HEK293 (cell line): Measurements from ENCODE around the gene SAMD14.

Experiments used
- CTCF ChIA-PET: fragments of 350-600 bp; formaldehyde crosslinking; extraction: SDS; loops from one replicate; lab custom pipeline; 2021; ENCODE audit warnings: antibody characterized with exemption; lab: Yijun Ruan, JAX
- POLR2A ChIA-PET: fragments of 300-600 bp; formaldehyde crosslinking; extraction: SDS; loops from one replicate; lab custom pipeline; 2020; ENCODE audit warnings: antibody characterized with exemption, inconsistent platforms; lab: Yijun Ruan, JAX
- H3K27ac ChIP-seq: fragments of 200-500 bp; sonication (Bioruptor generic); 2 replicates; pipeline ENCODE4 v1.5.1; 2014; ENCODE audit warnings: low read depth, low read length, control low read depth, inconsistent platforms; ENCODE audit errors: extremely low read depth
- H3K36me3 ChIP-seq, 2 experiments: fragments of 200-500 bp in 1 of 2; sonication (Bioruptor generic) in 1 of 2; 1 replicate in 1 of 2; 2 replicates in 1 of 2; pipeline ENCODE4 v1.5.1; 2014 to 2017; ENCODE audit warnings: inconsistent platforms in 2 of 2, low read length in 2 of 2; ENCODE audit not compliant: control insufficient read depth in 2 of 2, insufficient read depth in 1 of 2
- H3K4me1 ChIP-seq: fragments of 200-500 bp; sonication (Bioruptor generic); 2 replicates; pipeline ENCODE4 v1.5.1; 2014; ENCODE audit warnings: mild to moderate bottlenecking, low read length, inconsistent platforms; ENCODE audit not compliant: control insufficient read depth, insufficient read depth
- H3K4me3 ChIP-seq: 2 replicates; pipeline ENCODE4 v1.5.1; 2011; ENCODE audit warnings: low read depth, mild to moderate bottlenecking, control low read depth, low read length, moderate library complexity
- H3K9me3 ChIP-seq: fragments of 200-500 bp; sonication (Bioruptor generic); 2 replicates; pipeline ENCODE4 v1.5.1; 2014; ENCODE audit warnings: low read depth, low read length, inconsistent platforms; ENCODE audit not compliant: control insufficient read depth, insufficient read depth
- EGR2 ChIP-seq: fragments of 450-650 bp; formaldehyde crosslinking; IDR thresholded peaks from 2 replicates; pipeline ENCODE4 v1.5.1; 2016; ENCODE audit warnings: low read depth, missing biosample characterization, missing genetic modification characterization
- GLI2 ChIP-seq: fragments of 450-650 bp; formaldehyde crosslinking; IDR thresholded peaks from 2 replicates; pipeline ENCODE4; 2017; ENCODE audit warnings: missing biosample characterization, missing genetic modification characterization, low read depth, borderline replicate concordance
- GLIS1 ChIP-seq: fragments of 450-650 bp; formaldehyde crosslinking; IDR thresholded peaks from 2 replicates; pipeline ENCODE4 v1.5.1; 2016; ENCODE audit warnings: missing biosample characterization, missing genetic modification characterization
- HIC1 ChIP-seq: fragments of 450-650 bp; formaldehyde crosslinking; IDR thresholded peaks from 2 replicates; pipeline ENCODE4 v1.5.1; 2016; ENCODE audit warnings: missing biosample characterization, missing genetic modification characterization
- KLF10 ChIP-seq: fragments of 450-650 bp; IDR thresholded peaks from 2 replicates; pipeline ENCODE4 v1.5.1; 2018; ENCODE audit warnings: missing biosample characterization, mild to moderate bottlenecking, missing genetic modification characterization
- SCRT1 ChIP-seq: fragments of 450-650 bp; formaldehyde crosslinking; IDR thresholded peaks from 2 replicates; pipeline ENCODE4 v1.5.1; 2016; ENCODE audit warnings: missing biosample characterization, missing genetic modification characterization, borderline replicate concordance
- SCRT2 ChIP-seq: fragments of 450-650 bp; formaldehyde crosslinking; IDR thresholded peaks from 2 replicates; pipeline ENCODE4 v1.5.1; 2016; ENCODE audit warnings: missing biosample characterization, missing genetic modification characterization
- ZBTB10 ChIP-seq: fragments of 450-650 bp; formaldehyde crosslinking; IDR thresholded peaks from 2 replicates; pipeline ENCODE4 v1.5.1; 2016; ENCODE audit warnings: missing biosample characterization, missing genetic modification characterization
- ZBTB20 ChIP-seq: fragments of 450-650 bp; formaldehyde crosslinking; IDR thresholded peaks from 2 replicates; pipeline ENCODE4 v1.5.1; 2016; ENCODE audit warnings: missing biosample characterization, missing genetic modification characterization
- ZBTB8A ChIP-seq: fragments of 450-650 bp; formaldehyde crosslinking; IDR thresholded peaks from 2 replicates; pipeline ENCODE4 v1.5.1; 2016; ENCODE audit warnings: missing biosample characterization, missing genetic modification characterization
- ZFHX2 ChIP-seq: fragments of 450-650 bp; formaldehyde crosslinking; conservative IDR thresholded peaks from 2 replicates; pipeline ENCODE4 v1.5.1; 2016; ENCODE audit warnings: missing biosample characterization, missing genetic modification characterization
- ZIC2 ChIP-seq: fragments of 450-650 bp; formaldehyde crosslinking; IDR thresholded peaks from 2 replicates; pipeline ENCODE4 v1.5.1; 2016; ENCODE audit warnings: missing biosample characterization, missing genetic modification characterization
- ZNF146 ChIP-seq: fragments of 450-650 bp; formaldehyde crosslinking; IDR thresholded peaks from 2 replicates; pipeline ENCODE4 v1.5.1; 2016; ENCODE audit warnings: missing biosample characterization, missing genetic modification characterization
- ZNF174 ChIP-seq: fragments of 450-650 bp; formaldehyde crosslinking; IDR thresholded peaks from 2 replicates; pipeline ENCODE4 v1.5.0; 2017; ENCODE audit warnings: missing biosample characterization, mild to moderate bottlenecking, missing genetic modification characterization
- ZNF398 ChIP-seq: fragments of 450-650 bp; formaldehyde crosslinking; IDR thresholded peaks from 2 replicates; pipeline ENCODE4 v1.5.1; 2017; ENCODE audit warnings: missing biosample characterization, missing genetic modification characterization
- ZNF449 ChIP-seq: fragments of 450-650 bp; formaldehyde crosslinking; IDR thresholded peaks from 2 replicates; pipeline ENCODE4 v1.5.1; 2017; ENCODE audit warnings: missing biosample characterization, mild to moderate bottlenecking, missing genetic modification characterization, moderate library complexity
- ZNF488 ChIP-seq: fragments of 450-650 bp; formaldehyde crosslinking; IDR thresholded peaks from 2 replicates; pipeline ENCODE4 v1.5.1; 2016; ENCODE audit warnings: missing biosample characterization, missing genetic modification characterization
- ZNF549 ChIP-seq: fragments of 450-650 bp; IDR thresholded peaks from 2 replicates; pipeline ENCODE4 v1.5.1; 2018; ENCODE audit warnings: missing biosample characterization, missing genetic modification characterization, mild to moderate bottlenecking, inconsistent platforms, moderate library complexity
- ZNF645 ChIP-seq: fragments of 450-650 bp; formaldehyde crosslinking; IDR thresholded peaks from 2 replicates; pipeline ENCODE4; 2016; ENCODE audit warnings: missing biosample characterization, missing genetic modification characterization
- ZNF664 ChIP-seq: fragments of 450-650 bp; formaldehyde crosslinking; IDR thresholded peaks from 2 replicates; pipeline ENCODE4 v1.5.1; 2016; ENCODE audit warnings: missing biosample characterization, missing genetic modification characterization
- ZNF76 ChIP-seq: fragments of 450-650 bp; formaldehyde crosslinking; IDR thresholded peaks from 2 replicates; pipeline ENCODE4; 2016; ENCODE audit warnings: low read depth, missing biosample characterization, missing genetic modification characterization, borderline replicate concordance
- ZSCAN16 ChIP-seq: fragments of 450-650 bp; formaldehyde crosslinking; IDR thresholded peaks from 2 replicates; pipeline ENCODE4 v1.5.1; 2016; ENCODE audit warnings: missing biosample characterization, missing genetic modification characterization

Gene SAMD14

GRCh38 chr17:50099003-50099402, 31.0 kb downstream of the SAMD14 start:
- TF ChIP-seq ZNF76 (tag by site-specific recombination): no peak
- TF ChIP-seq ZFHX2 (tag by site-specific recombination): peak; percentile 76
- TF ChIP-seq ZSCAN16 (tag by site-specific recombination): no peak
- TF ChIP-seq ZNF488: no peak
- TF ChIP-seq GLIS1 (tag by site-specific recombination): peak; percentile 26; the same call in 1 of the 2 replicates
- TF ChIP-seq EGR2 (tag by site-specific recombination): peak; percentile 71
- peak; percentile 76 for TF ChIP-seq ZNF449
- peak; percentile 85 for TF ChIP-seq ZIC2
- H3K36me3 ChIP-seq: peaks cover 0 to 53% of the 10 kb centered on the region in 2 experiments; a peak in 1 of 3 replicates
- POLR2A ChIA-PET: no interaction called here
- no peak overlapping the region for H3K4me3 ChIP-seq
- CTCF ChIA-PET: interaction anchor here (1.6 to 3.2 kb wide), 5 partner anchors 54 to 196 kb away, joined by 4 to 16 read pairs (median 5); no protein-coding TSS in a partner anchor
- H3K27ac ChIP-seq: no peak overlapping the region
- peaks cover 8% of the 10 kb centered on the region for H3K4me1 ChIP-seq
- no peaks in the 10 kb centered on the region for H3K9me3 ChIP-seq

- peaks cover 0 to 49% of the 10 kb centered on the region in 2 experiments; a peak in 1 of 3 replicates for H3K36me3 ChIP-seq
- peaks cover 9% of the 10 kb centered on the region for H3K4me1 ChIP-seq
- no peak overlapping the region for H3K27ac ChIP-seq
- ChIA-PET CTCF (interaction anchor here (0.5 to 3.7 kb wide), 10 partner anchors 11 to 196 kb away, joined by 3 to 17 read pairs (median 4); no protein-coding TSS in a partner anchor), POLR2A (no interaction called here)
- TF ChIP-seq ZBTB20 (tag by site-specific recombination) (no peak), ZNF549 (tag by site-specific recombination) (no peak), SCRT2 (tag by site-specific recombination) (peak; percentile 26; the same call in 1 of the 2 replicates), KLF10 (no peak), ZNF664 (tag by site-specific recombination) (peak; percentile 92)
- H3K4me3 ChIP-seq: no peak overlapping the region
- H3K9me3 ChIP-seq: no peaks in the 10 kb centered on the region
Measured at GRCh38 chr17:50098583-50098982, 31.4 kb downstream of the SAMD14 start.

- ChIA-PET POLR2A (no interaction called here), CTCF (interaction anchor here (0.5 to 3.7 kb wide), 13 partner anchors 10 to 199 kb away, joined by 3 to 17 read pairs (median 4); no protein-coding TSS in a partner anchor)
- H3K9me3 ChIP-seq: no peaks in the 10 kb centered on the region
- H3K4me1 ChIP-seq: peaks cover 9% of the 10 kb centered on the region
- H3K4me3 ChIP-seq: no peak overlapping the region
- peaks cover 0 to 46% of the 10 kb centered on the region in 2 experiments; a peak in 1 of 3 replicates for H3K36me3 ChIP-seq
- no peak overlapping the region for H3K27ac ChIP-seq
- no peak for TF ChIP-seq ZNF645 (tag by site-specific recombination)
- TF ChIP-seq SCRT1 (tag by site-specific recombination): no peak
- no peak for TF ChIP-seq GLI2 (tag by site-specific recombination)
- no peak for TF ChIP-seq ZNF146 (tag by site-specific recombination)
- no peak for TF ChIP-seq ZNF398 (tag by site-specific recombination)
- no peak for TF ChIP-seq ZBTB8A (tag by site-specific recombination)
- TF ChIP-seq HIC1: no peak
- no peak for TF ChIP-seq ZBTB10 (tag by site-specific recombination)
- TF ChIP-seq ZNF174 (tag by site-specific recombination): no peak
Measured at GRCh38 chr17:50097926-50098325, 32.0 kb downstream of the SAMD14 start.
